Measurements from ENCODE around the gene TRAPPC3L. TPM values are rescaled to one million over a fixed set of nuclear protein-coding genes. Genes with fewer than 3 reads are reported as not detected.
"Not testable (repeated sequence)": the region's sequence is repeated elsewhere in the genome, so short reads cannot be mapped to it uniquely, and the experiment has no call there.

TRAPPC3L gene
- total RNA-seq, 1 experiment from 2014 or later: not detected

GRCh38 chr6:116500969-116501433, 44.5 kb downstream of the TRAPPC3L start:
- intact Hi-C loops (cut with micrococcal nuclease; ENCODE audit: unreplicated experiment): no loop called here
- Histone ChIP-seq H3K9me3 (ENCODE audit: control insufficient read depth, insufficient read depth, low read depth, low read length) (no peaks in the 10 kb centered on the region), H3K36me3 (ENCODE audit: control insufficient read depth, insufficient read depth, low read length) (no peaks in the 10 kb centered on the region), H3K27ac (ENCODE audit: low read length) (no peak overlapping the region), H3K4me3 (ENCODE audit: low read depth in 2 of 2, low read length in 2 of 2) (no peak overlapping the region), H3K4me1 (ENCODE audit: control insufficient read depth, insufficient read depth, low read length) (no peaks in the 10 kb centered on the region), H3K27me3 (ENCODE audit: control insufficient read depth, insufficient read depth, low read length) (peaks cover 17% of the 10 kb centered on the region)
- in situ Hi-C loops (cut with HindIII; ENCODE audit: low pct_unique_long_range_greater_than_20kb, low sequenced_read_pairs): no loop called here
- POLR2A ChIA-PET: no interaction called here
- TF ChIP-seq REST (IDR thresholded peaks at IDR 0.05; ENCODE audit: insufficient read depth in 1 of 2, low read depth in 2 of 2, low read length in 1 of 2) (no peak), POLR2AphosphoS5 (IDR thresholded peaks at IDR 0.05; ENCODE audit: low read depth, low read length) (no peak)
- no TSS peak for BruUV-seq (replicated peaks)
- no peak for ATAC-seq
- no peak for DNase-seq (ENCODE audit: low read depth, low spot score)
- CTCF ChIA-PET: no interaction called here

GRCh38 chr6:116497113-116497676, 48.3 kb downstream of the TRAPPC3L start:
- H3K9me3 ChIP-seq (ENCODE audit: control insufficient read depth, insufficient read depth, low read depth, low read length): no peaks in the 10 kb centered on the region
- no peak overlapping the region for H3K4me3 ChIP-seq (ENCODE audit: low read depth in 2 of 2, low read length in 2 of 2)
- intact Hi-C loops (cut with micrococcal nuclease; ENCODE audit: unreplicated experiment): no loop called here
- no TSS peak for BruUV-seq (replicated peaks)
- in situ Hi-C loops (cut with HindIII; ENCODE audit: low pct_unique_long_range_greater_than_20kb, low sequenced_read_pairs): no loop called here
- H3K36me3 ChIP-seq (ENCODE audit: control insufficient read depth, insufficient read depth, low read length): no peaks in the 10 kb centered on the region
- ATAC-seq (no peak), DNase-seq (ENCODE audit: low read depth, low spot score) (no peak)
- H3K27me3 ChIP-seq (ENCODE audit: control insufficient read depth, insufficient read depth, low read length): peaks cover 17% of the 10 kb centered on the region
- POLR2A ChIA-PET: no interaction called here
- H3K27ac ChIP-seq (ENCODE audit: low read length): no peak overlapping the region
- CTCF ChIA-PET: no interaction called here
- H3K4me1 ChIP-seq (ENCODE audit: control insufficient read depth, insufficient read depth, low read length): no peaks in the 10 kb centered on the region
- TF ChIP-seq CTCF (IDR thresholded peaks at IDR 0.05): no peak
- TF ChIP-seq POLR2AphosphoS5 (IDR thresholded peaks at IDR 0.05; ENCODE audit: low read depth, low read length): no peak
- TF ChIP-seq SIN3A (IDR thresholded peaks at IDR 0.05; ENCODE audit: borderline replicate concordance, insufficient read depth, low read depth, low read length): no peak
- no peak for TF ChIP-seq TCF7L2 (IDR thresholded peaks at IDR 0.05; ENCODE audit: low read depth, low read length)
- TF ChIP-seq REST (IDR thresholded peaks at IDR 0.05; ENCODE audit: insufficient read depth in 1 of 2, low read depth in 2 of 2, low read length in 1 of 2): no peak

- H3K4me3 ChIP-seq (ENCODE audit: low read depth in 2 of 2, low read length in 2 of 2); ATAC-seq; intact Hi-C loops (cut with micrococcal nuclease; ENCODE audit: unreplicated experiment); BruUV-seq (replicated peaks); H3K9me3 ChIP-seq (ENCODE audit: control insufficient read depth, insufficient read depth, low read depth, low read length); H3K36me3 ChIP-seq (ENCODE audit: control insufficient read depth, insufficient read depth, low read length); H3K27ac ChIP-seq (ENCODE audit: low read length); in situ Hi-C loops (cut with HindIII; ENCODE audit: low pct_unique_long_range_greater_than_20kb, low sequenced_read_pairs); POLR2A ChIA-PET; CTCF ChIA-PET; H3K4me1 ChIP-seq (ENCODE audit: control insufficient read depth, insufficient read depth, low read length); DNase-seq (ENCODE audit: low read depth, low spot score): not testable (repeated sequence)
- H3K27me3 ChIP-seq (ENCODE audit: control insufficient read depth, insufficient read depth, low read length): peaks cover 11% of the 10 kb centered on the region
These were observed 50.3 kb downstream of the TRAPPC3L start for GRCh38 chr6:116495161-116495560.
